Measurements from ENCODE around the gene DRD1.
"Not testable (repeated sequence)": the region's sequence is repeated elsewhere in the genome, so short reads cannot be mapped to it uniquely, and the experiment has no call there.

DNA sequence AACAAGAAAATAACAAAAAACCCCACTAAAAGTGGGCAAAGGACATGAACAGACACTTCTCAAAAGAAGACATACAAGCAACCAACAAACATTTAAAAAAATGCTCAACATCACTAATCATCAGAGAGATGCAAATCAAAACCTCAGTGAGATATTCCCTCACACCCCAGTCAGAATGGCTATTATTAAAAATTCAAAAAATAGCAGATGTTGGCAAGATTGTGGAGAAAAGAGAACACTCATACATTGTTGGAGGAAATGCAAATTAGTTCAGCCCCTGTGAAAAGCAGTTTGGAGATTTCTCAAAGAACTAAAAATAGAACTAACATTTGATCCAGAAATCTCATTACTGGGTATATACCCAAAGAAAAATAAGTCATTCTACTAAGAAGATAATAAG is 19.4 kb downstream of the DRD1 start:
- TF ChIP-seq, protein P1, sequence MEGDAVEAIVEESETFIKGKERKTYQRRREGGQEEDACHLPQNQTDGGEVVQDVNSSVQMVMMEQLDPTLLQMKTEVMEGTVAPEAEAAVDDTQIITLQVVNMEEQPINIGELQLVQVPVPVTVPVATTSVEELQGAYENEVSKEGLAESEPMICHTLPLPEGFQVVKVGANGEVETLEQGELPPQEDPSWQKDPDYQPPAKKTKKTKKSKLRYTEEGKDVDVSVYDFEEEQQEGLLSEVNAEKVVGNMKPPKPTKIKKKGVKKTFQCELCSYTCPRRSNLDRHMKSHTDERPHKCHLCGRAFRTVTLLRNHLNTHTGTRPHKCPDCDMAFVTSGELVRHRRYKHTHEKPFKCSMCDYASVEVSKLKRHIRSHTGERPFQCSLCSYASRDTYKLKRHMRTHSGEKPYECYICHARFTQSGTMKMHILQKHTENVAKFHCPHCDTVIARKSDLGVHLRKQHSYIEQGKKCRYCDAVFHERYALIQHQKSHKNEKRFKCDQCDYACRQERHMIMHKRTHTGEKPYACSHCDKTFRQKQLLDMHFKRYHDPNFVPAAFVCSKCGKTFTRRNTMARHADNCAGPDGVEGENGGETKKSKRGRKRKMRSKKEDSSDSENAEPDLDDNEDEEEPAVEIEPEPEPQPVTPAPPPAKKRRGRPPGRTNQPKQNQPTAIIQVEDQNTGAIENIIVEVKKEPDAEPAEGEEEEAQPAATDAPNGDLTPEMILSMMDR (IDR thresholded peaks at IDR 0.05) = not testable (repeated sequence)
- not testable (repeated sequence) for TF ChIP-seq POLR2A (IDR thresholded peaks at IDR 0.05)

All from uterus (tissue), 2 donors.